IMR-90 (cell line): ENCODE measurements around the gene SARNP. TPM values are rescaled to one million over a fixed set of nuclear protein-coding genes. Genes with fewer than 3 reads are reported as not detected.

Experiments
- CTCF ChIP-seq: conservative IDR thresholded peaks from 2 replicates; pipeline ENCODE4 v1.5.1; 2012; ENCODE audit warnings: mild to moderate bottlenecking, low read depth, low read length, improper control_type of control experiment
- POLR2A ChIP-seq: IDR thresholded peaks from 2 replicates; pipeline ENCODE4 v1.6.1; 2012; ENCODE audit warnings: mild to moderate bottlenecking, low read depth, low read length
- RAD21 ChIP-seq: IDR thresholded peaks from 2 replicates; pipeline ENCODE4 v1.6.1; 2012; ENCODE audit warnings: low read length, improper control_type of control experiment
- polyA plus RNA-seq, 3 experiments: library from polyadenylated mRNA; depleted of rRNA; stranded (reverse); fragments of >200 nt; gene quantifications; 2 replicates each; pipeline ENCODE4 v1.2.3, GENCODE V29; 2012; ENCODE audit warnings: low replicate concordance in 1 of 3
- total RNA-seq: library from RNA; depleted of rRNA; stranded (reverse); fragments of >200 nt; gene quantifications from 2 replicates; pipeline ENCODE4 v1.2.3, GENCODE V29; 2012

Gene SARNP
- total and polyA plus RNA-seq, 2 of the 4 experiments (the other 2 are of a cell fraction) = 46.8 to 103 TPM

- TF ChIP-seq CTCF (no peak), POLR2A (no peak), RAD21 (no peak)
Measured at GRCh38 chr12:55830601-55831446, 13.3 kb upstream of the SARNP start (continued).
